Neural cell (in vitro differentiated cells): ENCODE results near the gene PLA2G2C. TPM values are rescaled to one million over a fixed set of nuclear protein-coding genes. Genes with fewer than 3 reads are reported as not detected.

Experiments used
- H2AFZ ChIP-seq: fragments of 200-600, 300-800 bp; sonication (generic), shearing (Covaris generic); 2 replicates; pipeline ENCODE4 v1.6.0; 2014; ENCODE audit warnings: low read depth, mild to moderate bottlenecking, antibody characterized with exemption, low read length, moderate library complexity
- H3F3A ChIP-seq: fragments of 200-600 bp; shearing (Covaris generic); 2 replicates; pipeline ENCODE4 v1.6.1; 2016; ENCODE audit warnings: mild to moderate bottlenecking, moderate library complexity, mixed read lengths, antibody characterized with exemption, low read length; ENCODE audit not compliant: insufficient read depth, poor library complexity, severe bottlenecking
- H3K27ac ChIP-seq: fragments of 200-600, 300-800 bp; sonication (generic), shearing (Covaris generic); 2 replicates; pipeline ENCODE4 v1.5.1; 2014; ENCODE audit warnings: mild to moderate bottlenecking, low read length, moderate library complexity
- H3K27me3 ChIP-seq: fragments of 300-800, 200-600 bp; sonication (generic), shearing (Covaris generic); 2 replicates; pipeline ENCODE4 v1.6.0; 2014; ENCODE audit warnings: mild to moderate bottlenecking, low read depth, low read length, moderate library complexity; ENCODE audit not compliant: insufficient read depth
- H3K36me3 ChIP-seq: fragments of 300-800, 200-600 bp; sonication (generic), shearing (Covaris generic); 2 replicates; pipeline ENCODE4 v1.5.1; 2014; ENCODE audit warnings: mild to moderate bottlenecking, antibody characterized with exemption, low read length, moderate library complexity; ENCODE audit not compliant: insufficient read depth
- H3K4me2 ChIP-seq: fragments of 300-800, 200-600 bp; sonication (generic), shearing (Covaris generic); 2 replicates; pipeline ENCODE4 v1.6.0; 2014; ENCODE audit warnings: mild to moderate bottlenecking, low read length
- H3K4me3 ChIP-seq: fragments of 300-800, 200-600 bp; sonication (generic), shearing (Covaris generic); 2 replicates; pipeline ENCODE4 v1.5.1; 2014; ENCODE audit warnings: mild to moderate bottlenecking, low read length, moderate library complexity
- H3K79me2 ChIP-seq: fragments of 200-600 bp; shearing (Covaris generic); replicated peaks from 2 replicates; pipeline ENCODE4 v1.6.0; 2014; ENCODE audit warnings: mild to moderate bottlenecking, low read length, moderate library complexity; ENCODE audit not compliant: insufficient read depth
- H3K9ac ChIP-seq: fragments of 300-800, 200-600 bp; sonication (generic), shearing (Covaris generic); 2 replicates; pipeline ENCODE4 v1.6.1; 2016; ENCODE audit warnings: mild to moderate bottlenecking, low read length, mixed read lengths
- H3K9me2 ChIP-seq: fragments of 200-600 bp; shearing (Covaris generic); 2 replicates; pipeline ENCODE4 v1.6.1; 2016; ENCODE audit warnings: mild to moderate bottlenecking, low read length, mixed read lengths; ENCODE audit not compliant: insufficient read depth
- H3K9me3 ChIP-seq: fragments of 200-600, 300-800 bp; sonication (generic), shearing (Covaris generic); 2 replicates; pipeline ENCODE4 v1.6.1; 2016; ENCODE audit warnings: mild to moderate bottlenecking, mixed run types, low read length, moderate library complexity, mixed read lengths
- H4K20me1 ChIP-seq: fragments of 200-600 bp; shearing (Covaris generic); 2 replicates; pipeline ENCODE4 v1.6.1; 2016; ENCODE audit warnings: mild to moderate bottlenecking, mixed run types; ENCODE audit not compliant: insufficient read depth
- EP300 ChIP-seq: fragments of 450-650 bp; conservative IDR thresholded peaks from 2 replicates; pipeline ENCODE4 v1.6.1; 2014; ENCODE audit warnings: antibody characterized with exemption, mild to moderate bottlenecking, moderate library complexity; ENCODE audit not compliant: poor library complexity, severe bottlenecking
- EZH2 ChIP-seq: fragments of 200-600, 300-800 bp; shearing (Covaris generic), sonication (generic); IDR thresholded peaks from 2 replicates; pipeline ENCODE4 v1.6.1; 2014; ENCODE audit warnings: antibody characterized with exemption, low read length, borderline replicate concordance, mild to moderate bottlenecking; ENCODE audit not compliant: insufficient read depth, poor library complexity, severe bottlenecking
- MXI1 ChIP-seq: fragments of 450-650 bp; conservative IDR thresholded peaks from 2 replicates; pipeline ENCODE4 v1.6.1; 2014; ENCODE audit warnings: antibody characterized with exemption, mild to moderate bottlenecking; ENCODE audit not compliant: poor library complexity, severe bottlenecking
- POLR2AphosphoS5 ChIP-seq: IDR thresholded peaks from 2 replicates; pipeline ENCODE4 v1.6.1; 2012
- RAD21 ChIP-seq: fragments of 450-650 bp; conservative IDR thresholded peaks from 2 replicates; pipeline ENCODE4 v1.6.1; 2014; ENCODE audit warnings: antibody characterized with exemption, mild to moderate bottlenecking, moderate library complexity
- SMC3 ChIP-seq: fragments of 450-650 bp; conservative IDR thresholded peaks from 2 replicates; pipeline ENCODE4 v1.6.1; 2014; ENCODE audit warnings: antibody characterized with exemption, mild to moderate bottlenecking, moderate library complexity; ENCODE audit not compliant: poor library complexity
- TAF1 ChIP-seq: IDR thresholded peaks from 2 replicates; pipeline ENCODE4 v1.6.1; 2012; ENCODE audit warnings: low read depth
- polyA plus RNA-seq: library from polyadenylated mRNA; depleted of rRNA; stranded (reverse); fragments of >200 nt; gene quantifications from 2 replicates; pipeline ENCODE4 v1.2.3, GENCODE V29; 2014
- TF ChIP-seq, protein P1 (sequence below): IDR thresholded peaks from 2 replicates; pipeline ENCODE4 v1.6.1; 2012; ENCODE audit warnings: borderline replicate concordance
- TF ChIP-seq, protein P2 (sequence below): fragments of 450-650 bp; IDR thresholded peaks from 2 replicates; pipeline ENCODE4 v1.5.1; 2014; ENCODE audit warnings: antibody characterized with exemption, mild to moderate bottlenecking, moderate library complexity; ENCODE audit not compliant: poor library complexity, severe bottlenecking

Gene PLA2G2C
- polyA plus RNA-seq, 1 donor from 2014 or later = not detected

DNA sequence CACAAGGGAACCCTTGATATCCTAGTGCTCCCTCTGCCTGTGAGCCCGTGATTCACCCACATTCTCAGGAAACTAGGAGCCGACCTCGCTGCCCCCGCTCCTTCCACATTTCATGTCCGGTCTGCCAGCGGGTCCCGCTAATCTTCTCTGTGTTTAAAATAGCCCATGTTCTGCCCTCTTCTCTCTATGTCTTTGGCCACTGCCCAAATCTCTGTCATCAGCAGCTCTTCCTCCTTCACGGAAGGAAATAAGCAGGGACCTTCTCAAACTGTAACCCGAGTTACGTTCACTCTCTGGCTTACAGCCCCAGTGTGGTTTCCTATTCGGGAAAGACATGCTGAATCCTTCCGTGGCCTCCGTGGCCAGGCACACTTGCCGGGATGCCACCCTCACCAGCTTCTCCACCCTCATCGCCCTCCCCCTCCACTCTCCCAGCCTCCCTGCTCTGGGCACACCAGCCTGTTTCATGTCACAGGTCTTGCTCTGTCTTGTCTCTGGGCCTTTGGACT is 21.6 kb downstream of the PLA2G2C start:
- no peak overlapping the region for H3K27ac ChIP-seq
- no peaks in the 10 kb centered on the region for H3K36me3 ChIP-seq
- no peaks in the 10 kb centered on the region for H3K9me2 ChIP-seq
- H3K27me3 ChIP-seq = no peaks in the 10 kb centered on the region
- no peaks in the 10 kb centered on the region for H3K9me3 ChIP-seq
- no peaks in the 10 kb centered on the region for H3K79me2 ChIP-seq
- no peak overlapping the region for H2AFZ ChIP-seq
- TF ChIP-seq TAF1 (no peak), EP300 (no peak), EZH2 (no peak), SMC3 (no peak), RAD21 (no peak), POLR2AphosphoS5 (no peak), MXI1 (no peak)
- TF ChIP-seq, protein P1, sequence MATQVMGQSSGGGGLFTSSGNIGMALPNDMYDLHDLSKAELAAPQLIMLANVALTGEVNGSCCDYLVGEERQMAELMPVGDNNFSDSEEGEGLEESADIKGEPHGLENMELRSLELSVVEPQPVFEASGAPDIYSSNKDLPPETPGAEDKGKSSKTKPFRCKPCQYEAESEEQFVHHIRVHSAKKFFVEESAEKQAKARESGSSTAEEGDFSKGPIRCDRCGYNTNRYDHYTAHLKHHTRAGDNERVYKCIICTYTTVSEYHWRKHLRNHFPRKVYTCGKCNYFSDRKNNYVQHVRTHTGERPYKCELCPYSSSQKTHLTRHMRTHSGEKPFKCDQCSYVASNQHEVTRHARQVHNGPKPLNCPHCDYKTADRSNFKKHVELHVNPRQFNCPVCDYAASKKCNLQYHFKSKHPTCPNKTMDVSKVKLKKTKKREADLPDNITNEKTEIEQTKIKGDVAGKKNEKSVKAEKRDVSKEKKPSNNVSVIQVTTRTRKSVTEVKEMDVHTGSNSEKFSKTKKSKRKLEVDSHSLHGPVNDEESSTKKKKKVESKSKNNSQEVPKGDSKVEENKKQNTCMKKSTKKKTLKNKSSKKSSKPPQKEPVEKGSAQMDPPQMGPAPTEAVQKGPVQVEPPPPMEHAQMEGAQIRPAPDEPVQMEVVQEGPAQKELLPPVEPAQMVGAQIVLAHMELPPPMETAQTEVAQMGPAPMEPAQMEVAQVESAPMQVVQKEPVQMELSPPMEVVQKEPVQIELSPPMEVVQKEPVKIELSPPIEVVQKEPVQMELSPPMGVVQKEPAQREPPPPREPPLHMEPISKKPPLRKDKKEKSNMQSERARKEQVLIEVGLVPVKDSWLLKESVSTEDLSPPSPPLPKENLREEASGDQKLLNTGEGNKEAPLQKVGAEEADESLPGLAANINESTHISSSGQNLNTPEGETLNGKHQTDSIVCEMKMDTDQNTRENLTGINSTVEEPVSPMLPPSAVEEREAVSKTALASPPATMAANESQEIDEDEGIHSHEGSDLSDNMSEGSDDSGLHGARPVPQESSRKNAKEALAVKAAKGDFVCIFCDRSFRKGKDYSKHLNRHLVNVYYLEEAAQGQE = no peak
- TF ChIP-seq, protein P2, sequence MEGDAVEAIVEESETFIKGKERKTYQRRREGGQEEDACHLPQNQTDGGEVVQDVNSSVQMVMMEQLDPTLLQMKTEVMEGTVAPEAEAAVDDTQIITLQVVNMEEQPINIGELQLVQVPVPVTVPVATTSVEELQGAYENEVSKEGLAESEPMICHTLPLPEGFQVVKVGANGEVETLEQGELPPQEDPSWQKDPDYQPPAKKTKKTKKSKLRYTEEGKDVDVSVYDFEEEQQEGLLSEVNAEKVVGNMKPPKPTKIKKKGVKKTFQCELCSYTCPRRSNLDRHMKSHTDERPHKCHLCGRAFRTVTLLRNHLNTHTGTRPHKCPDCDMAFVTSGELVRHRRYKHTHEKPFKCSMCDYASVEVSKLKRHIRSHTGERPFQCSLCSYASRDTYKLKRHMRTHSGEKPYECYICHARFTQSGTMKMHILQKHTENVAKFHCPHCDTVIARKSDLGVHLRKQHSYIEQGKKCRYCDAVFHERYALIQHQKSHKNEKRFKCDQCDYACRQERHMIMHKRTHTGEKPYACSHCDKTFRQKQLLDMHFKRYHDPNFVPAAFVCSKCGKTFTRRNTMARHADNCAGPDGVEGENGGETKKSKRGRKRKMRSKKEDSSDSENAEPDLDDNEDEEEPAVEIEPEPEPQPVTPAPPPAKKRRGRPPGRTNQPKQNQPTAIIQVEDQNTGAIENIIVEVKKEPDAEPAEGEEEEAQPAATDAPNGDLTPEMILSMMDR = no peak
- no peaks in the 10 kb centered on the region for H4K20me1 ChIP-seq
- H3K4me2 ChIP-seq = no peak overlapping the region
- H3K9ac ChIP-seq = no peak overlapping the region
- H3K4me3 ChIP-seq = no peak overlapping the region
- no peaks in the 10 kb centered on the region for H3F3A ChIP-seq

DNA sequence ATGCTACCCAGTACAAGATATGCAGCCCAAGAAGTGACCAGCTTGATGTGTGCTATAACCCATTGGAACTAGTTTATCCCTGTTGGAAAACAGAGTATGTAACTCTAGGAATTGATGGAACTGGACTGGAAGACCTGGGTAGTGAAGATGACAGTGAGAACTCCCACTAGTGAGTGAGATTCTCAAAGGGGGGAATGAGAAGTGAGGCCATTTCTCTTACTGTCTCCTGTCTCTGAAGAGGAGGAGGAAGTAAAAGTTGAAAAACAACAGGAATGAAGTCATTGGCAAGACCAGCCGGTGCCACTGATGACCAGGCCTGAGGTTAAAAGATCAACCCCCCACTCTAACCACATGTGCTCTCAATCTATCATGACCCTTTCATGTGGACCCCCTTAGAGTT is 26.3 kb downstream of the PLA2G2C start:
- Histone ChIP-seq H3K27me3 (no peaks in the 10 kb centered on the region), H2AFZ (no peak overlapping the region), H3K4me3 (no peak overlapping the region), H3K9me2 (no peaks in the 10 kb centered on the region), H3K9ac (no peak overlapping the region), H4K20me1 (no peaks in the 10 kb centered on the region), H3K4me2 (no peak overlapping the region), H3K27ac (no peak overlapping the region), H3K79me2 (no peaks in the 10 kb centered on the region), H3K9me3 (no peaks in the 10 kb centered on the region), H3K36me3 (no peaks in the 10 kb centered on the region), H3F3A (no peaks in the 10 kb centered on the region)
- no peak for TF ChIP-seq POLR2AphosphoS5
- TF ChIP-seq TAF1 = no peak
- TF ChIP-seq EZH2 = no peak
- TF ChIP-seq MXI1 = no peak
- TF ChIP-seq, protein P1 = no peak
- TF ChIP-seq, protein P2 = no peak
- TF ChIP-seq EP300 = no peak
- no peak for TF ChIP-seq RAD21
- no peak for TF ChIP-seq SMC3
